KBM-7 (cell line): ENCODE data around the gene COMMD8.

Experiments
- DNase-seq: peaks from one replicate; pipeline ENCODE4 v3.0.0-alpha.2; 2015
- in situ Hi-C: fragments of 300-500 bp; cut with MboI; formaldehyde crosslinking; loops from 2 replicates; pipeline ENCODE4 v1.14.3; 2020; ENCODE audit warnings: low sequenced_read_pairs, low pct_unique_long_range_greater_than_20kb, mixed read lengths

COMMD8 gene

GRCh38 chr4:47474799-47475198 is 11.3 kb upstream of the COMMD8 start:
- in situ Hi-C loops, result no loop called here
- DNase-seq, result no peak

GRCh38 chr4:47473141-47473750 is 9.7 kb upstream of the COMMD8 start:
- DNase-seq, result no peak
- in situ Hi-C loops, result no loop called here

GRCh38 chr4:47471591-47471990 is 8.1 kb upstream of the COMMD8 start:
- in situ Hi-C loops, result no loop called here
- DNase-seq, result no peak

GRCh38 chr4:47471064-47471463 is 7.6 kb upstream of the COMMD8 start:
- DNase-seq, result no peak
- in situ Hi-C loops, result no loop called here

- no peak for DNase-seq
- in situ Hi-C loops, result no loop called here
These were observed 6.4 kb upstream of the COMMD8 start for GRCh38 chr4:47469951-47470350.

- DNase-seq, result no peak
- in situ Hi-C loops, result no loop called here
These were observed 5.3 kb upstream of the COMMD8 start for GRCh38 chr4:47468706-47469365.

- no peak for DNase-seq
- in situ Hi-C loops, result no loop called here
These were observed 2.7 kb upstream of the COMMD8 start for GRCh38 chr4:47466056-47466785.

GRCh38 chr4:47465004-47465403 is 1.5 kb upstream of the COMMD8 start:
- in situ Hi-C loops, result no loop called here
- peak; percentile 27 for DNase-seq

GRCh38 chr4:47462799-47463234 is 685 bp downstream of the COMMD8 start:
- no peak for DNase-seq
- in situ Hi-C loops, result no loop called here

GRCh38 chr4:47451657-47452056 is 11.8 kb downstream of the COMMD8 start:
- DNase-seq, result no peak
- in situ Hi-C loops, result no loop called here

GRCh38 chr4:47444031-47444430 is 19.5 kb downstream of the COMMD8 start:
- peak; percentile 25 for DNase-seq
- in situ Hi-C loops, result no loop called here

GRCh38 chr4:47442980-47443379 is 20.5 kb downstream of the COMMD8 start:
- in situ Hi-C loops, result no loop called here
- DNase-seq, result peak; percentile 87

GRCh38 chr4:47434931-47435330 is 28.6 kb downstream of the COMMD8 start:
- in situ Hi-C loops, result no loop called here

GRCh38 chr4:47432749-47433148 is 30.8 kb downstream of the COMMD8 start:
- peak; percentile 16 for DNase-seq
- in situ Hi-C loops, result no loop called here

More at GRCh38 chr4:47434931-47435330, 28.6 kb downstream of the COMMD8 start:
- DNase-seq, result no peak

GRCh38 chr4:47427935-47428334 is 35.6 kb downstream of the COMMD8 start:
- DNase-seq, result no peak
- in situ Hi-C loops, result no loop called here

- in situ Hi-C loops, result no loop called here
- DNase-seq, result no peak
These were observed 37.9 kb downstream of the COMMD8 start for GRCh38 chr4:47425628-47426027.

GRCh38 chr4:47419296-47419695 is 44.2 kb downstream of the COMMD8 start:
- in situ Hi-C loops, result no loop called here
- DNase-seq, result no peak

GRCh38 chr4:47418147-47418546 is 45.4 kb downstream of the COMMD8 start:
- in situ Hi-C loops, result no loop called here
- DNase-seq, result no peak

- no peak for DNase-seq
- in situ Hi-C loops, result no loop called here
These were observed 47.8 kb downstream of the COMMD8 start for GRCh38 chr4:47415719-47416118.

- no peak for DNase-seq
- in situ Hi-C loops, result no loop called here
These were observed 50.0 kb downstream of the COMMD8 start for GRCh38 chr4:47413521-47413920.
